ENCODE measurements around the gene ENTPD3. TPM values are rescaled to one million over a fixed set of nuclear protein-coding genes. Genes with fewer than 3 reads are reported as not detected.
"Not testable (repeated sequence)": the region's sequence is repeated elsewhere in the genome, so short reads cannot be mapped to it uniquely, and the experiment has no call there.

ENTPD3 gene
- total RNA-seq, 1 donor from 2014 or later, result 0.29 TPM

DNA sequence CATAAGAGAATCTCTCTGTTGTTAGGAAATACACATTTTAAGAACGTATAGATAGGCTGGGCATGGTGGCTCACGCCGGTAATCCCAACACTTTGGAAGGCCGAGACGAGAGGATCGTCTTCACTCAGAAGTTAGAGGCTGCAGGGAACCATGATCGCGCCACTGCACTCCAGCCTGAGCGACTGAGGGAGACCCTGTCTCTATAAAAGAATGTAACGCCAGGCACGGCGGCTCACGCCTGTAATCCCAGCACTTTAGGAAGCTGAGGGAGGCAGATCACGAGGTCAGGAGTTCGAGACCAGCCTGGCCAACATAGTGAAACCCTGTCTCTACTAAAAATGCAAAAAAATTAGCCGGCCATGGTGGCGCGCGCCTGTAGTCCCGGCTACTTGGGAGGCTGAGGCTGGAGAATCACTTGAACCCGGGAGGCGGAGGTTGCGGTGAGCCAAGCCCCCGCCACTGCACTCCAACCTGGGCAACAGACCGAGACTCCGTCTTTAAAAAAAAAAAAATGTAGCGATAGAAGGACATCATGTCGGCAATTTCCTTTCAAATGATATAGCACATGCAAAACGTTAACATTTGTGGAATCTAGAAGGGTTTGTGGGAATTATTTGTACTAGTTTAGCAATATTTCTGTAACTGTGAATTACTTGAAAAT is 69.4 kb downstream of the ENTPD3 start:
- TF ChIP-seq, protein P1, sequence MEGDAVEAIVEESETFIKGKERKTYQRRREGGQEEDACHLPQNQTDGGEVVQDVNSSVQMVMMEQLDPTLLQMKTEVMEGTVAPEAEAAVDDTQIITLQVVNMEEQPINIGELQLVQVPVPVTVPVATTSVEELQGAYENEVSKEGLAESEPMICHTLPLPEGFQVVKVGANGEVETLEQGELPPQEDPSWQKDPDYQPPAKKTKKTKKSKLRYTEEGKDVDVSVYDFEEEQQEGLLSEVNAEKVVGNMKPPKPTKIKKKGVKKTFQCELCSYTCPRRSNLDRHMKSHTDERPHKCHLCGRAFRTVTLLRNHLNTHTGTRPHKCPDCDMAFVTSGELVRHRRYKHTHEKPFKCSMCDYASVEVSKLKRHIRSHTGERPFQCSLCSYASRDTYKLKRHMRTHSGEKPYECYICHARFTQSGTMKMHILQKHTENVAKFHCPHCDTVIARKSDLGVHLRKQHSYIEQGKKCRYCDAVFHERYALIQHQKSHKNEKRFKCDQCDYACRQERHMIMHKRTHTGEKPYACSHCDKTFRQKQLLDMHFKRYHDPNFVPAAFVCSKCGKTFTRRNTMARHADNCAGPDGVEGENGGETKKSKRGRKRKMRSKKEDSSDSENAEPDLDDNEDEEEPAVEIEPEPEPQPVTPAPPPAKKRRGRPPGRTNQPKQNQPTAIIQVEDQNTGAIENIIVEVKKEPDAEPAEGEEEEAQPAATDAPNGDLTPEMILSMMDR (IDR thresholded peaks at IDR 0.05; ENCODE audit: insufficient read depth, low read length, poor library complexity, severe bottlenecking), result no peak
- H3K4me3 ChIP-seq (ENCODE audit: low read depth, low read length), result peak overlapping the region; percentile 90
- no peak for DNase-seq (ENCODE audit: low read depth)
- H3K27me3 ChIP-seq (ENCODE audit: control insufficient read depth, insufficient read depth, low read length), result no peaks in the 10 kb centered on the region
- H3K36me3 ChIP-seq (ENCODE audit: control insufficient read depth, insufficient read depth, low read length), result no peaks in the 10 kb centered on the region

DNA sequence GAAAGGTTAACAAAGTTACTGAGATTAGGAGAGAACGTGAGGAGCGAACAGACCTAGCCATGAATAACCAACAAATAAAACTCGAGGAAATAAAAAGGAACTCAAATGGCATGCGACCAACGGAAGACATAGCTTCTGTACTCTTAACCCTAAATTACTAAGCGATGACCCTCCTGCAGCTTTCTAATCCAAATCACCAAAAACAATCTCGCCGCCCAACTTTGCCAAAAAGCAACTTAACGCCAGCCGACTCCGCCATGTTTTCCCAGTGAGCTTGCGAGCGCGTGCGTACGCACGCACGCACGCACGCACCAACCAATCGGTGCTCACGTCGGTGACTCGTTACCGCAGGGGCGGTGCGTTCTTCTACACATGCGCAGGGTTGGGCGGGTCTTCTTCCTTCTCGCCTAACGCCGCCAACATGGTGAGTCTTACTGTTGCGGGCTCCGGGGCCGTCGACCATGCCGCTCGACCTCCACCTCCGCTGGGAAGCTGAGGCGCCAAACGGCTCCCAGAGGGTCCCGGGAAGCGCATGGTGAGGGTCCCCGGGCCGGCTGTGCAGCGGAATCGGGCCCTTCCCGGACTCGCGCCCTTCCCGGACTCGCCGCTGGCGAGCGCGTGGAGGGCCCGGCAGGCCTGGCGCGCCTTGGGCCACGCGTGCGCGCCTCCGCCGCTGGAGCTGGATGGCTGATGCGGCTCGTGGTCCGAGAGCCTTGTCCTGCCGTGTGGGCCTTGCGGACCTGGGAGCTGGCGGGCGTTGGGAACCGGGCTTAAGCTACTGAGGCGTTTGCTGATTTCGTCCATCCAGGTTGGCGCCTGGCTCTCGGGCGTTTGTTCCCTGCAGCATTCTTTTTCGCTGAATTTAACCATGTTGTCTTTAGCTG is 70.2 kb downstream of the ENTPD3 start, which contains the start of gene RPL14:
Gene RPL14 (plus strand): TSS at position 400 of the 884 bp plus-strand sequence. CDS start 133 bp downstream, at position 533.
- TF ChIP-seq, protein P1 (IDR thresholded peaks at IDR 0.05; ENCODE audit: insufficient read depth, low read length, poor library complexity, severe bottlenecking), result no peak
- Histone ChIP-seq H3K4me3 (ENCODE audit: low read depth, low read length) (peak within 1 kb of the TSS; percentile 90), H3K36me3 (ENCODE audit: control insufficient read depth, insufficient read depth, low read length) (no peaks in the 10 kb centered on the region), H3K27me3 (ENCODE audit: control insufficient read depth, insufficient read depth, low read length) (no peaks in the 10 kb centered on the region)
- peak; percentile 89 for DNase-seq (ENCODE audit: low read depth)

DNA sequence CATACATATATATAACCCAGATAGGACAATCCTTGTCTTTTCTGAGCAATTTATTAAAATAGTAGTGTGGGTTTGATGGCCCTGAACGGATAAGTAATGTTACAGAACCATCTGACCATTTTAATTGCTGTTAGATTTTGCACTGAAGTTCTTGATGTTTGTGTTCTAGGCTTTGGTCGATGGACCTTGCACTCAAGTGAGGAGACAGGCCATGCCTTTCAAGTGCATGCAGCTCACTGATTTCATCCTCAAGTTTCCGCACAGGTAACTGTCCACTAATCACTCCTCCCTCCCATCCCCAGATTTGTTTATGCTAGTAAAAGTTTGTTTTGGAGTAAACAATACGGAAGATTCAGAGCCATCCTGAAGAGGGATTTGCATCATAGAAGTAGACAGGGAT is 71.5 kb downstream of the ENTPD3 start:
- H3K4me3 ChIP-seq (ENCODE audit: low read depth, low read length), result peak overlapping the region; percentile 90
- DNase-seq (ENCODE audit: low read depth), result no peak
- TF ChIP-seq, protein P1 (IDR thresholded peaks at IDR 0.05; ENCODE audit: insufficient read depth, low read length, poor library complexity, severe bottlenecking), result no peak
- H3K36me3 ChIP-seq (ENCODE audit: control insufficient read depth, insufficient read depth, low read length), result peaks cover under 1% of the 10 kb centered on the region
- H3K27me3 ChIP-seq (ENCODE audit: control insufficient read depth, insufficient read depth, low read length), result no peaks in the 10 kb centered on the region

- H3K36me3 ChIP-seq (ENCODE audit: control insufficient read depth, insufficient read depth, low read length); DNase-seq (ENCODE audit: low read depth); H3K4me3 ChIP-seq (ENCODE audit: low read depth, low read length); H3K27me3 ChIP-seq (ENCODE audit: control insufficient read depth, insufficient read depth, low read length): not testable (repeated sequence)
These were observed 73.5 kb downstream of the ENTPD3 start for GRCh38 chr3:40460481-40460880.

DNA sequence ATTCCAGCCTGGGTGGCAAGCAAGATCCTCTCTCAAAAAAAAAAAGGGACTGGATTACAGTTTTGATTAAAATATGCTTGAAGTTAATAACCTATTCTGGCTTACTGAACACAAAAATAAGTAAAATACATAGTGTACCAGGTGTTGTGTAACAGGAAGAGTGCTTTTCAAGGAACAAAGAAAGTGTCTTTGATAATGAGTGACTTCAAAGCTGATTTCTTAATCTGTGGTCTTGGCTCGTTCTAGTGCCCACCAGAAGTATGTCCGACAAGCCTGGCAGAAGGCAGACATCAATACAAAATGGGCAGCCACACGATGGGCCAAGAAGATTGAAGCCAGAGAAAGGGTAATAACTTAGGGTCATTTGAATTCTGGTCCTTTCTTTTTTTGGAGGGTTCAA is 74.2 kb downstream of the ENTPD3 start:
- DNase-seq (ENCODE audit: low read depth), result no peak
- H3K4me3 ChIP-seq (ENCODE audit: low read depth, low read length), result no peak overlapping the region
- peaks cover 1% of the 10 kb centered on the region for H3K36me3 ChIP-seq (ENCODE audit: control insufficient read depth, insufficient read depth, low read length)
- TF ChIP-seq, protein P1 (IDR thresholded peaks at IDR 0.05; ENCODE audit: insufficient read depth, low read length, poor library complexity, severe bottlenecking), result no peak
- no peaks in the 10 kb centered on the region for H3K27me3 ChIP-seq (ENCODE audit: control insufficient read depth, insufficient read depth, low read length)

GRCh38 chr3:40462838-40463237 is 75.9 kb downstream of the ENTPD3 start:
- not testable (repeated sequence) for H3K4me3 ChIP-seq (ENCODE audit: low read depth, low read length); H3K27me3 ChIP-seq (ENCODE audit: control insufficient read depth, insufficient read depth, low read length); DNase-seq (ENCODE audit: low read depth); H3K36me3 ChIP-seq (ENCODE audit: control insufficient read depth, insufficient read depth, low read length)

Measured in kidney epithelial cell (primary cell).